Kidney (tissue), 14 donors: Measurements from ENCODE around the gene PSMC1. TPM values are rescaled to one million over a fixed set of nuclear protein-coding genes. Genes with fewer than 3 reads are reported as not detected.

ENCODE experiments used
- DNase-seq, 5 donors: peaks; one replicate each; pipeline ENCODE4 v3.0.0-alpha.2; 2013 to 2020
- FAIRE-seq: peaks from 2 replicates; lab custom pipeline; 2012; peaks lifted over from hg19 to GRCh38; lab: Jason Lieb, UNC
- H3K27ac ChIP-seq, 2 donors: one replicate each; pipeline ENCODE4 v1.7.0; 2013; ENCODE audit warnings: low read depth in 2 of 2, low read length in 2 of 2, inconsistent platforms in 1 of 2
- H3K27me3 ChIP-seq: one replicate; pipeline ENCODE4 v1.7.1; 2013; ENCODE audit warnings: low read length, inconsistent platforms; ENCODE audit not compliant: control insufficient read depth, insufficient read depth
- H3K36me3 ChIP-seq, 3 donors: one replicate each; pipeline versions ENCODE4 v1.7.0 to v1.7.1; 2013; ENCODE audit warnings: low read length in 3 of 3, control low read depth in 1 of 3, inconsistent platforms in 1 of 3; ENCODE audit not compliant: insufficient read depth in 3 of 3, control insufficient read depth in 2 of 3
- H3K4me1 ChIP-seq, 3 donors: one replicate each; pipeline versions ENCODE4 v1.7.0 to v1.7.1; 2013; ENCODE audit warnings: low read length in 3 of 3, inconsistent platforms in 1 of 3, low read depth in 1 of 3; ENCODE audit not compliant: control insufficient read depth in 2 of 3, insufficient read depth in 2 of 3
- H3K4me3 ChIP-seq, 3 donors: one replicate each; pipeline versions ENCODE4 v1.7.0 to v1.8.1; 2013; ENCODE audit warnings: low read length in 3 of 3, control low read depth in 1 of 3, inconsistent platforms in 1 of 3
- H3K9ac ChIP-seq, 3 donors: one replicate each; pipeline versions ENCODE4 v1.7.0 to v1.7.1; 2013; ENCODE audit warnings: low read length in 3 of 3, control low read depth in 1 of 3, inconsistent platforms in 1 of 3
- H3K9me3 ChIP-seq, 3 donors: one replicate each; pipeline versions ENCODE4 v1.7.0 to v1.7.1; 2013; ENCODE audit warnings: low read length in 3 of 3, control low read depth in 1 of 3, inconsistent platforms in 1 of 3; ENCODE audit not compliant: control insufficient read depth in 2 of 3, insufficient read depth in 1 of 3
- intact Hi-C: fragments of 100-400 bp; cut with DNase I; formaldehyde crosslinking; loops from one replicate; pipeline ENCODE4 v1.11.1; 2022
- polyA plus RNA-seq: library from polyadenylated mRNA; stranded (reverse); fragments of 350-450 nt; fragmentation: Illumina TruSeq; extraction: RNeasy Lipid Tissue Mini Kit (QIAGEN cat#74804); gene quantifications from one replicate; pipeline ENCODE4 v1.2.3, GENCODE V29; 2014; ENCODE audit warnings: low read depth, low replicate concordance; ENCODE audit not compliant: insufficient read depth
- total RNA-seq: library from RNA; stranded (reverse); fragmentation: NEBNext Ultra II Directional; extraction: Animal tissue kit (Norgen Biotek cat#: 25700); gene quantifications from one replicate; pipeline ENCODE4 v1.2.1, GENCODE V29; 2021
- TF ChIP-seq, protein P1 (sequence below): IDR thresholded peaks from 3 replicates; pipeline ENCODE4 v1.5.1; 2012; ENCODE audit warnings: mild to moderate bottlenecking, moderate library complexity, borderline replicate concordance; ENCODE audit not compliant: insufficient read depth; ENCODE audit errors: extremely low read depth
- donor health status: control.
- donor health status: control.
- donor health status: control.
- donor health status: control.
- donor health status: control.
- donor health status: DM: yes; HTN: yes; CAD: no.
- donor health status: Normal renal cell carcinoma (clear cell type).

The PSMC1 gene
- total and polyA plus RNA-seq, 2 donors from 2014 or later, result 88.9 to 172 TPM

DNA sequence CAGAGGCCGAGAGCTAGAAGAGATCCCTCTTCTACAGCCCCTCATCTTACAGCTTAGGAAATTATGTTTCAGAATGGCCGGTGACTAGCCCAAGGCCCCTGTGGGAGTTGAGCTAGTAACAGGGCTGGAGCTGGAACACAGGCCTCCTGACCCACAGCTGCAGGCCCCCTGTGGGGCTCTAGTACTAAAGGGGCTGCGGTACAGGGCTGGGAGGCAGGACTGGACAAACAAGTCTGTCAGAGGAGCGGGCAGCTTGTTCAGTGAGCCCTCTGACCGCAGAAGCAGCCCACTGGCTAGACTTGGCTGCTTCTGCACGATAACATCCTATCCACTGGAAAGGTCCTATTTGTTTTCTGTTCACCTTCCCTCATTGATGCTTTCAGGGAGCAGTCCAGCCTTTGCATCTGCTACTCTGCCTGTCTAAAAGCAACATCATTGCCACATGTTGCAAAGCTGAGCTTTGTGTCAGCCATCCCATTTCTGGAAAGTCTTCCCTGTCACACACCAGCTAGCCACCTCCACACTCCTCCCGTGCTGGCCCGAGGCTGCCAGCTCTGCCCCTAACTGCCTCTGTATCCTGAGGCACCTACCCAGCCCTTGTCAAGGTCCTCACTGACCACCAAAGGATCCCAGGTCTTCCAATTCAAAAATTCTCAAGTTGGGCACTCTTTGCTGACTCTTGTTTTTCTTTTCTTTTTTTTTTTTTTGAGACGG, 10.2 kb downstream of the PSMC1 start:
- intact Hi-C loops, result no loop called here
- H3K27me3 ChIP-seq, result no peaks in the 10 kb centered on the region
- TF ChIP-seq, protein P1, sequence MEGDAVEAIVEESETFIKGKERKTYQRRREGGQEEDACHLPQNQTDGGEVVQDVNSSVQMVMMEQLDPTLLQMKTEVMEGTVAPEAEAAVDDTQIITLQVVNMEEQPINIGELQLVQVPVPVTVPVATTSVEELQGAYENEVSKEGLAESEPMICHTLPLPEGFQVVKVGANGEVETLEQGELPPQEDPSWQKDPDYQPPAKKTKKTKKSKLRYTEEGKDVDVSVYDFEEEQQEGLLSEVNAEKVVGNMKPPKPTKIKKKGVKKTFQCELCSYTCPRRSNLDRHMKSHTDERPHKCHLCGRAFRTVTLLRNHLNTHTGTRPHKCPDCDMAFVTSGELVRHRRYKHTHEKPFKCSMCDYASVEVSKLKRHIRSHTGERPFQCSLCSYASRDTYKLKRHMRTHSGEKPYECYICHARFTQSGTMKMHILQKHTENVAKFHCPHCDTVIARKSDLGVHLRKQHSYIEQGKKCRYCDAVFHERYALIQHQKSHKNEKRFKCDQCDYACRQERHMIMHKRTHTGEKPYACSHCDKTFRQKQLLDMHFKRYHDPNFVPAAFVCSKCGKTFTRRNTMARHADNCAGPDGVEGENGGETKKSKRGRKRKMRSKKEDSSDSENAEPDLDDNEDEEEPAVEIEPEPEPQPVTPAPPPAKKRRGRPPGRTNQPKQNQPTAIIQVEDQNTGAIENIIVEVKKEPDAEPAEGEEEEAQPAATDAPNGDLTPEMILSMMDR, result no peak
- H3K9me3 ChIP-seq, result no peaks in the 10 kb centered on the region
- no peak overlapping the region for H3K4me3 ChIP-seq
- peaks cover 0 to 58% (median 54%) of the 10 kb centered on the region in 3 donors for H3K36me3 ChIP-seq
- H3K27ac ChIP-seq, result no peak overlapping the region
- no peaks in the 10 kb centered on the region for H3K4me1 ChIP-seq
- FAIRE-seq, result no peak
- DNase-seq, result no peak
- no peak overlapping the region for H3K9ac ChIP-seq

DNA sequence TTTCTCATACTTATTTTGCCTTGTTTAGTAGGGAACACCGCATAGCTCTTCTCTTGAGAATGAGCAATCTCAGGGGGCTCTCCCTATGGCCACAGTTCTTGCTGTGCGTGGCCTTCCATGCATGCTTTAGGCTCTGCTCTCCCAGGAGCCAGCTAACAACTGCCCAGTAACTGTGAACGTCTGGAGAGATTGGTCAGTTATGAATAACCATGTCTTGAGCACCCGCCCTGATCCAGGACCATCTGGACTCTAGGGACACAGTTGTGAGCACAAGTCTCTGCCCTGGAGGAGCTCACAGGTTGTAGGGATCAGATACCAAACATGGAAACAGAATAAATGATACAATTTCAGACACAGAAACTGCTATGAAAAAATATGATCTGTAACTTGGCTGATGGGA, 12.1 kb downstream of the PSMC1 start:
- peaks cover 3 to 65% (median 59%) of the 10 kb centered on the region in 3 donors for H3K36me3 ChIP-seq
- no peaks in the 10 kb centered on the region for H3K9me3 ChIP-seq
- TF ChIP-seq, protein P1, result no peak
- no peak overlapping the region for H3K9ac ChIP-seq
- no peaks in the 10 kb centered on the region for H3K27me3 ChIP-seq
- H3K27ac ChIP-seq, result no peak overlapping the region
- intact Hi-C loops, result no loop called here
- DNase-seq, result no peak
- no peak for FAIRE-seq
- H3K4me1 ChIP-seq, result no peaks in the 10 kb centered on the region
- no peak overlapping the region for H3K4me3 ChIP-seq

DNA sequence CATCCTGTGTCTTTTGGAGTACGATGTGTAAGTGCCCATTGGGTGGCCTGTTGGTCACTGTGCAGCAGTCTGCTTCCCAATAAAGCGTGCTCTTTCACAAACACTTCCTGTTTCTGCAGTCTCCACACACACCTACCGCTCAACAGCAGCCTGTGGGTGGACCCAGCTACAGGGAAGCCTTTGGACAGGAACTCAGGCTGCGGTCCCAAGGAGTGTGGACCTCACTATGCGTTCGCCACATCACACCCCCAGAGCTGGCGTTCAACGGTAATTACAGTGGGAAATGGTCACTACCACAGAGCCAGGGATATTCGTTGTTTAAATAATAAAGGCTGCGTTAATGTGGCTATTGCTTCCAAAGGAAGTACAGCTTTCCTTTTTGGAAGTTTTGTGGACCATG, 16.2 kb downstream of the PSMC1 start:
- no peak for DNase-seq
- FAIRE-seq, result no peak
- Histone ChIP-seq H3K4me1 (peaks cover 0 to 3% (median 0%) of the 10 kb centered on the region in 3 donors), H3K4me3 (no peak overlapping the region), H3K9me3 (no peaks in the 10 kb centered on the region), H3K27me3 (no peaks in the 10 kb centered on the region), H3K27ac (no peak overlapping the region), H3K36me3 (peaks cover 3 to 42% (median 40%) of the 10 kb centered on the region in 3 donors), H3K9ac (no peak overlapping the region)
- TF ChIP-seq, protein P1, result no peak
- intact Hi-C loops, result no loop called here
